Thyroid gland (tissue), 4 donors: Measurements from ENCODE around the gene UST.

Experiments
- POLR2A ChIP-seq, 2 donors: fragments of 450-650 bp; IDR thresholded peaks; one replicate each; pipeline ENCODE4 v1.6.1; 2017; ENCODE audit warnings: antibody characterized with exemption in 2 of 2, mild to moderate bottlenecking in 2 of 2, moderate library complexity in 1 of 2
- TF ChIP-seq, protein P1 (sequence below), 6 experiments: fragments of 200-600 bp in 3 of 6; fragments of 450-650 bp in 3 of 6; sonication (generic) in 3 of 6; IDR thresholded peaks; one replicate each; pipeline ENCODE4 v1.5.1; 2016 to 2019; ENCODE audit warnings: antibody characterized with exemption in 6 of 6, mild to moderate bottlenecking in 2 of 6, inconsistent platforms in 1 of 6, moderate library complexity in 1 of 6

GRCh38 chr6:148932731-148933130 lies 185.9 kb downstream of the UST start:
- TF ChIP-seq, protein P1, sequence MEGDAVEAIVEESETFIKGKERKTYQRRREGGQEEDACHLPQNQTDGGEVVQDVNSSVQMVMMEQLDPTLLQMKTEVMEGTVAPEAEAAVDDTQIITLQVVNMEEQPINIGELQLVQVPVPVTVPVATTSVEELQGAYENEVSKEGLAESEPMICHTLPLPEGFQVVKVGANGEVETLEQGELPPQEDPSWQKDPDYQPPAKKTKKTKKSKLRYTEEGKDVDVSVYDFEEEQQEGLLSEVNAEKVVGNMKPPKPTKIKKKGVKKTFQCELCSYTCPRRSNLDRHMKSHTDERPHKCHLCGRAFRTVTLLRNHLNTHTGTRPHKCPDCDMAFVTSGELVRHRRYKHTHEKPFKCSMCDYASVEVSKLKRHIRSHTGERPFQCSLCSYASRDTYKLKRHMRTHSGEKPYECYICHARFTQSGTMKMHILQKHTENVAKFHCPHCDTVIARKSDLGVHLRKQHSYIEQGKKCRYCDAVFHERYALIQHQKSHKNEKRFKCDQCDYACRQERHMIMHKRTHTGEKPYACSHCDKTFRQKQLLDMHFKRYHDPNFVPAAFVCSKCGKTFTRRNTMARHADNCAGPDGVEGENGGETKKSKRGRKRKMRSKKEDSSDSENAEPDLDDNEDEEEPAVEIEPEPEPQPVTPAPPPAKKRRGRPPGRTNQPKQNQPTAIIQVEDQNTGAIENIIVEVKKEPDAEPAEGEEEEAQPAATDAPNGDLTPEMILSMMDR (IDR thresholded peaks at IDR 0.05) = no peak
- no peak for TF ChIP-seq POLR2A (IDR thresholded peaks at IDR 0.05)
